Fibroblast of pulmonary artery (primary cell): ENCODE results near the gene RGS8.

ENCODE experiments used
- DNase-seq: peaks from one replicate; pipeline ENCODE4 v3.0.0-alpha.2; 2010; ENCODE audit warnings: low read depth
- H3K4me3 ChIP-seq: replicated peaks from 2 replicates; pipeline ENCODE4 v1.5.1; 2011; ENCODE audit warnings: low read depth, mild to moderate bottlenecking, control low read depth, low read length, moderate library complexity
- TF ChIP-seq, protein P1 (sequence below): IDR thresholded peaks from 2 replicates; pipeline ENCODE4 v1.5.1; 2011; ENCODE audit warnings: mild to moderate bottlenecking, control low read depth, low read length, inconsistent platforms; ENCODE audit errors: missing control alignments

RGS8 gene

DNA sequence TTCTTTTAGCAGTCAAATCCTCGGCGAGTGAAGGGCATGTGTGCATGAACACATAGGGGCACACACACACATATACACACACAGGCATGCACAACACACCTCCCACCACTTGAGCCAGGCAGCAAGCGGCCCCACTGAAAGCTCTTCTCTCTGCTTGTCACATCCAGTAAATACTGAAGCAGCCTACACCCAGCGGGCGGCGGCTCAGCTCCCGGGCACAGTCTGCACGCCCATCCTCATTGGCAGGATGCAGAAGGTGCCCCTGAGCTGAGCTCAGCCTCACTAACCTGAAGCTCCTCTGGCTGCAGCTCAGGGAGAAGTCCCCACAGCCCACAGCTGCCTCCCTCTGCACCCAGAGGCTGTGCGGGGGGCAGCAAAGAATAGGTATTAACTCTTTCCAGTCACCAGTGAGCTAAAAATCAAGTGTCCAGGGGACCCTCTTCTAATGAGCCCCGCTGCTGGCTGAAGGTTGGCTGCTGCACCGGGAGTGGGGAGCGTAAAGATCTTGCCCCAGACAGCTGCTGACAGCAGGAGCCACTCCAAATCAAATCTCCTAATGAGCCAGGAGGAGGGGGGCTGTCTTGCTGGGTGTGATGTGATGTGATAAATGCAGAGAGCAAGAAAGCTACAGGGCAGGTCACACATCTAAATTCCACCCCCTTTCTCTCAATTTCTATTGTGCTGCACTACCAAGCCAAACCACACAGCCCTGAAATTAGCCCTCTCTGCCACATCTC is 12.5 kb downstream of the RGS8 start:
- no peak overlapping the region for H3K4me3 ChIP-seq
- TF ChIP-seq, protein P1, sequence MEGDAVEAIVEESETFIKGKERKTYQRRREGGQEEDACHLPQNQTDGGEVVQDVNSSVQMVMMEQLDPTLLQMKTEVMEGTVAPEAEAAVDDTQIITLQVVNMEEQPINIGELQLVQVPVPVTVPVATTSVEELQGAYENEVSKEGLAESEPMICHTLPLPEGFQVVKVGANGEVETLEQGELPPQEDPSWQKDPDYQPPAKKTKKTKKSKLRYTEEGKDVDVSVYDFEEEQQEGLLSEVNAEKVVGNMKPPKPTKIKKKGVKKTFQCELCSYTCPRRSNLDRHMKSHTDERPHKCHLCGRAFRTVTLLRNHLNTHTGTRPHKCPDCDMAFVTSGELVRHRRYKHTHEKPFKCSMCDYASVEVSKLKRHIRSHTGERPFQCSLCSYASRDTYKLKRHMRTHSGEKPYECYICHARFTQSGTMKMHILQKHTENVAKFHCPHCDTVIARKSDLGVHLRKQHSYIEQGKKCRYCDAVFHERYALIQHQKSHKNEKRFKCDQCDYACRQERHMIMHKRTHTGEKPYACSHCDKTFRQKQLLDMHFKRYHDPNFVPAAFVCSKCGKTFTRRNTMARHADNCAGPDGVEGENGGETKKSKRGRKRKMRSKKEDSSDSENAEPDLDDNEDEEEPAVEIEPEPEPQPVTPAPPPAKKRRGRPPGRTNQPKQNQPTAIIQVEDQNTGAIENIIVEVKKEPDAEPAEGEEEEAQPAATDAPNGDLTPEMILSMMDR = no peak
- no peak for DNase-seq

DNA sequence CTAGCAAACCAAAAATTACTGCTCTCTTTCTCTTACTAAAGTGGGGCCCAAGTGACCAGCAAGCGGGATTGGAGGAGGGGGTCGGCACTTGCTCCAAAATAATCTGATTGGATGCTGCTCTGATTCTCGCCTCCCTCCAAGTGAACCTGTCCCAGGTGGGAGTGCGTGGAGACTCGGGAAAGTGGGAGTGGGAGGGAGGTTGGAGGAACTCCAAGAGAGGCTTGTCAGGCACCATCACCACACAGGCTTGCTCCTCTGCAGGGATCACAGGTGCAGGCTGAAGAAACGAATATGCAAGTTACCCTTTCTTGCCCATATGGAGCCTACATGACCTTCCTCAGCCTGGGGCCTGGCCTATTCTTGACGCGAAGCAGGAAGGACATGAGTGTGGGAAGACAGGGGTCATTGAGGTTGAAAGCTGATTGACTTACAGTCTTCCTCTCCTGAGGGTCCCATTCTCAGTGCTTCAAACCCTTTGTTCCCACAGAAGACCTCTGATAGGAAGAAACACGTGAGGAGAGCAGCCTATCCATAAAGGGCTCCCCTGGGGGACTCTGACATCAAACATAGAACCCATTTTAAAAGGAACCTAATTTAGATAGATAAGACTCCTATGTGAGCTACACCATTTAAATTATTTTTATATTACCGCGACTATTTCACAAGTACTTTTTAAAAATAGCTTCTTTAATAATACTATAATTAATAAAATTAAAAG is 14.2 kb downstream of the RGS8 start:
- H3K4me3 ChIP-seq = no peak overlapping the region
- DNase-seq = no peak
- TF ChIP-seq, protein P1 = no peak

DNA sequence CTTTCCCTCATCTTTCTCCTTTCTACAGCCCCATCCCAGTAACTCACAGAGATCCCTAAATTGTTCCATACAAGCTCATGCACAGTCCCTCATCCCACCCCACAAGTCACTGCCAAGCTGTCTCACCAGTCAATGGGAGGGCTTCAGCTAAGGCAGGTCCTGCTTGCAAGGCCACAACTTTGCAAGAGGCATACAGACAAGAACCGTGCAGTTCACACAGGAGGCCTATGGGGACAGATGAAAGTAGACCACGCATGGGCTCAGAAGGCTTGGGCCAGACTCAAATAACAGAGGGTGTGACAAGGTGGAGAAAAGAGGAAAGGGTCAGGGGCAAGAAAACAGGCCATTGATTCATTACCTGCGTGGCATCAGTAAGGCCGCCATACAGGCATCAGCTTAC is 15.1 kb downstream of the RGS8 start:
- TF ChIP-seq, protein P1 = no peak
- no peak overlapping the region for H3K4me3 ChIP-seq
- DNase-seq = no peak

DNA sequence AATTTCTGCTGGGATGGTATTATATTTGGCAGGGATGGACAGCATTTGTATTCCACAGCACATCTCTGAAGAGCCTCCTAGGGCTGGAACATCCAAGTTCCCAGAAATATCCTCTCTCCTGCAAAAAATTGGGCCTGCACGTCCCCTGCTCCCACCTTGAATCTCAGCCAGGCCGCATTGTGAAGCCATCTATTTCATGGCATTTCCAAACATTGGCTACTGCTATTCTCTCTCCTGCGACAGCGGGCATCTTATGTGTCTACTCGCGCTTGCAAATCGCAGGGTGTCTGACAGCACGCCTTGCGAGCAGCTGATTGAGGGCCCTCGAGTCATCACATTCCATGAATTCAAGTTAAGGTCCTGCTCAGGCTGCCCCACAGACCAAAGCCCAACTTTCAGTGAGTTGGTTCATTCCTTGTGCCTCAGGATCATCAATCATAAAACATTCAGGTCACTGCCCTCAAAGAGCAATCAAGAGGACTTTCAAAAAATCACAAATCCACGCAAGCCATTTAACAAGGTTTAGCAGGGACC is 15.8 kb downstream of the RGS8 start:
- TF ChIP-seq, protein P1 = no peak
- no peak overlapping the region for H3K4me3 ChIP-seq
- DNase-seq = no peak

DNA sequence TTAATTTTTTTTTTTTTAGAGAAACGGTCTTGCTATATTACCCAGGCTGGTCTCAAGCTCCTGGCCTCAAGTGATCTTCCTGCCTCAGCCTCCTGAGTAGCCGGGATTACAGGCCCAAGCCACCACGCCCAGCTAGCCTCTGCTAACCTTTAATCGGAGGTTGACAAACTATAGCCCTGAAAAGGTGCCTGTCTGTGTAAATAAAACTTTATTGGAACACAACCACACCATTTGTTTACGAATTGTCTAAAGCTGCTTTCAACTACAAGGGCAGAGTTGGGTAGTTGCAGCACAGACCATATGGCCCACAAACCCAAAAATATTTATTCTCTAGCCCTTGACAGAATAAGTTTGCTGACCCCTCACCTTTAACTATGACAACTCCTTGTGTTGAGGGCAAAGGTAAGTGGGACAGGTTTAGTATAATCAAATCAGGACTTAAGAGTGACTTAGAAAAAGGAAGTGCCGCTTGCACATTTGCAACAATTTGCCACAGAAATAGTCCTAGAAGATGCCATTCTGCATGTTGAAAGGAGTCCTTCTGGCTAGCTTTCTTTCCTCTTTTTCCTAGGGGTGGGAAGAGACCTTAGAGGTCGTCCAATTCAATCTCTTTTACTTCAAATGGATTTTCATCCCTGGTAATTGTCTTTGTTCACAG is 16.4 kb downstream of the RGS8 start:
- TF ChIP-seq, protein P1 = no peak
- H3K4me3 ChIP-seq = no peak overlapping the region
- no peak for DNase-seq

DNA sequence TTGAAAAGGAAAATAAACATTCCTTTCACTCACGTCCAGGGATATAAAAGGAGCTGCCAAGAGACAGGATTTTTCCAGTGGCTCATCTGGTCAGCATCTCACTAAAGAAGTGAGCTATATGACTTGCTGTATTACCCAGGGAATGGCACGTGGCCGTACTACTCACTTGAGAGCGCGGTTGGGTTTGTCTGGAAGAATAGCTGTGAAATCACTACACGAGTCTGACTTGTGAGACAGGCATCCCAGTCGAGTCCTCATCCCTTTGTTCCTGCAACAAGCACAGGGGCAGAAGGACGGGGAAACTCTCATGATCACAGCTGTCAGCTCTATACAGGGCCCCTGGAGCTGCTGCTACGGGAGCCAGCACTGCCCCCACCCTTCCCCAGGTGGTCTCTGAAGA is 17.7 kb downstream of the RGS8 start:
- DNase-seq = no peak
- TF ChIP-seq, protein P1 = no peak
- H3K4me3 ChIP-seq = no peak overlapping the region
